ENCODE results near the gene MILR1.

Gene MILR1

GRCh38 chr17:64506576-64507412, 57.9 kb downstream of the MILR1 start, which contains the start of gene CEP95:
CEP95 (plus strand) TSS chr17:64506977; CDS start chr17:64507098, 121 bp downstream.
- TF ChIP-seq CTCF (IDR thresholded peaks at IDR 0.05; ENCODE audit: low read depth, low read length, missing control alignments), result no peak
- DNase-seq (ENCODE audit: extremely low read depth, low read depth), result peak; percentile 88
- peak within 1 kb of the TSS; percentile 98 for H3K4me3 ChIP-seq (replicated peaks; ENCODE audit: low read depth, low read length)

GRCh38 chr17:64507413-64507782, 58.5 kb downstream of the MILR1 start:
- DNase-seq (ENCODE audit: extremely low read depth, low read depth), result peak; percentile 61
- peak overlapping the region; percentile 98 for H3K4me3 ChIP-seq (replicated peaks; ENCODE audit: low read depth, low read length)
- TF ChIP-seq CTCF (IDR thresholded peaks at IDR 0.05; ENCODE audit: low read depth, low read length, missing control alignments), result peak; percentile 44

GRCh38 chr17:64508683-64509082, 59.8 kb downstream of the MILR1 start:
- DNase-seq (ENCODE audit: extremely low read depth, low read depth), result no peak
- TF ChIP-seq CTCF (IDR thresholded peaks at IDR 0.05; ENCODE audit: low read depth, low read length, missing control alignments), result no peak
- H3K4me3 ChIP-seq (replicated peaks; ENCODE audit: low read depth, low read length), result peak overlapping the region; percentile 98; the same call in 1 of the 2 replicates

GRCh38 chr17:64509179-64509578, 60.3 kb downstream of the MILR1 start:
- no peak for TF ChIP-seq CTCF (IDR thresholded peaks at IDR 0.05; ENCODE audit: low read depth, low read length, missing control alignments)
- DNase-seq (ENCODE audit: extremely low read depth, low read depth), result no peak
- H3K4me3 ChIP-seq (replicated peaks; ENCODE audit: low read depth, low read length), result no peak overlapping the region

- no peak for TF ChIP-seq CTCF (IDR thresholded peaks at IDR 0.05; ENCODE audit: low read depth, low read length, missing control alignments)
- H3K4me3 ChIP-seq (replicated peaks; ENCODE audit: low read depth, low read length), result no peak overlapping the region
Measured at GRCh38 chr17:64515419-64515818, 66.5 kb downstream of the MILR1 start.

GRCh38 chr17:64515829-64516228, 66.9 kb downstream of the MILR1 start:
- no peak for TF ChIP-seq CTCF (IDR thresholded peaks at IDR 0.05; ENCODE audit: low read depth, low read length, missing control alignments)

More at GRCh38 chr17:64515419-64515818, 66.5 kb downstream of the MILR1 start:
- no peak for DNase-seq (ENCODE audit: extremely low read depth, low read depth)

More at GRCh38 chr17:64515829-64516228, 66.9 kb downstream of the MILR1 start:
- no peak overlapping the region for H3K4me3 ChIP-seq (replicated peaks; ENCODE audit: low read depth, low read length)
- no peak for DNase-seq (ENCODE audit: extremely low read depth, low read depth)

All from HFF-Myc (cell line).